Measurements from ENCODE around the gene ZNF507. TPM values are rescaled to one million over a fixed set of nuclear protein-coding genes. Genes with fewer than 3 reads are reported as not detected.

Gene ZNF507
- total RNA-seq, 1 donor from 2014 or later: 14.7 TPM

- Histone ChIP-seq H3K9ac (ENCODE audit: low read length) (no peak overlapping the region), H3K27me3 (ENCODE audit: insufficient read depth, low read length) (no peaks in the 10 kb centered on the region), H2AFZ (ENCODE audit: low read depth, low read length) (no peak overlapping the region), H3K9me3 (ENCODE audit: insufficient read depth, low read depth, low read length) (no peaks in the 10 kb centered on the region), H3K4me3 (ENCODE audit: insufficient read depth, low read depth, low read length) (no peak overlapping the region), H3K4me1 (ENCODE audit: insufficient read depth, low read length) (peaks cover 28% of the 10 kb centered on the region), H3K27ac (ENCODE audit: low read depth, low read length) (no peak overlapping the region), H3K4me2 (ENCODE audit: low read length) (peak overlapping the region; percentile 52), H4K20me1 (ENCODE audit: insufficient read depth, low read length) (peaks cover 53% of the 10 kb centered on the region), H3K36me3 (ENCODE audit: insufficient read depth, low read length) (peaks cover 24% of the 10 kb centered on the region), H3K79me2 (ENCODE audit: insufficient read depth, low read length) (peaks cover 72% of the 10 kb centered on the region)
- Mint-ChIP-seq H3K4me1 (ENCODE audit: low read depth, unreplicated experiment) (peaks cover 22% of the 10 kb centered on the region), H3K4me3 (ENCODE audit: unreplicated experiment) (no peak overlapping the region), H3K9me3 (ENCODE audit: unreplicated experiment) (no peaks in the 10 kb centered on the region), H3K27me3 (ENCODE audit: low read depth, unreplicated experiment) (no peaks in the 10 kb centered on the region), H3K36me3 (ENCODE audit: low read depth, unreplicated experiment) (peaks cover 21% of the 10 kb centered on the region), H3K27ac (ENCODE audit: unreplicated experiment) (no peak overlapping the region)
- FAIRE-seq (no peak), DNase-seq (ENCODE audit: low read depth) (no peak)
- no peak for TF ChIP-seq CTCF (IDR thresholded peaks at IDR 0.05; ENCODE audit: insufficient read depth, low read depth, low read length)
- TF ChIP-seq EZH2 (IDR thresholded peaks at IDR 0.05; ENCODE audit: insufficient read depth, low read length): no peak
Observed at GRCh38 chr19:32350987-32351348, 5.6 kb downstream of the ZNF507 start.

GRCh38 chr19:32352241-32352630, 6.8 kb downstream of the ZNF507 start:
- Histone ChIP-seq H3K79me2 (ENCODE audit: insufficient read depth, low read length) (peaks cover 60% of the 10 kb centered on the region), H3K9ac (ENCODE audit: low read length) (no peak overlapping the region), H3K27ac (ENCODE audit: low read depth, low read length) (no peak overlapping the region), H3K27me3 (ENCODE audit: insufficient read depth, low read length) (no peaks in the 10 kb centered on the region), H3K9me3 (ENCODE audit: insufficient read depth, low read depth, low read length) (no peaks in the 10 kb centered on the region), H3K4me2 (ENCODE audit: low read length) (peak overlapping the region; percentile 70), H3K4me1 (ENCODE audit: insufficient read depth, low read length) (peaks cover 20% of the 10 kb centered on the region), H4K20me1 (ENCODE audit: insufficient read depth, low read length) (peaks cover 63% of the 10 kb centered on the region), H2AFZ (ENCODE audit: low read depth, low read length) (no peak overlapping the region), H3K36me3 (ENCODE audit: insufficient read depth, low read length) (peaks cover 33% of the 10 kb centered on the region), H3K4me3 (ENCODE audit: insufficient read depth, low read depth, low read length) (no peak overlapping the region)
- Mint-ChIP-seq H3K4me1 (ENCODE audit: low read depth, unreplicated experiment) (peaks cover 20% of the 10 kb centered on the region), H3K27ac (ENCODE audit: unreplicated experiment) (no peak overlapping the region), H3K4me3 (ENCODE audit: unreplicated experiment) (no peak overlapping the region), H3K27me3 (ENCODE audit: low read depth, unreplicated experiment) (no peaks in the 10 kb centered on the region), H3K9me3 (ENCODE audit: unreplicated experiment) (no peaks in the 10 kb centered on the region), H3K36me3 (ENCODE audit: low read depth, unreplicated experiment) (peaks cover 24% of the 10 kb centered on the region)
- DNase-seq (ENCODE audit: low read depth) (peak; percentile 22), FAIRE-seq (no peak)
- TF ChIP-seq CTCF (IDR thresholded peaks at IDR 0.05; ENCODE audit: insufficient read depth, low read depth, low read length) (no peak), EZH2 (IDR thresholded peaks at IDR 0.05; ENCODE audit: insufficient read depth, low read length) (no peak)

- H3K36me3 ChIP-seq (ENCODE audit: insufficient read depth, low read length): peaks cover 52% of the 10 kb centered on the region
- Mint-ChIP-seq H3K27me3 (ENCODE audit: low read depth, unreplicated experiment) (no peaks in the 10 kb centered on the region), H3K4me3 (ENCODE audit: unreplicated experiment) (no peak overlapping the region), H3K4me1 (ENCODE audit: low read depth, unreplicated experiment) (peaks cover 19% of the 10 kb centered on the region), H3K27ac (ENCODE audit: unreplicated experiment) (no peak overlapping the region), H3K9me3 (ENCODE audit: unreplicated experiment) (no peaks in the 10 kb centered on the region), H3K36me3 (ENCODE audit: low read depth, unreplicated experiment) (peaks cover 24% of the 10 kb centered on the region)
- peaks cover 44% of the 10 kb centered on the region for H3K79me2 ChIP-seq (ENCODE audit: insufficient read depth, low read length)
- FAIRE-seq (no peak), DNase-seq (ENCODE audit: low read depth) (no peak)
- H3K9ac ChIP-seq (ENCODE audit: low read length): no peak overlapping the region
- H3K27ac ChIP-seq (ENCODE audit: low read depth, low read length): no peak overlapping the region
- H3K9me3 ChIP-seq (ENCODE audit: insufficient read depth, low read depth, low read length): no peaks in the 10 kb centered on the region
- no peak overlapping the region for H3K4me2 ChIP-seq (ENCODE audit: low read length)
- TF ChIP-seq EZH2 (IDR thresholded peaks at IDR 0.05; ENCODE audit: insufficient read depth, low read length) (no peak), CTCF (IDR thresholded peaks at IDR 0.05; ENCODE audit: insufficient read depth, low read depth, low read length) (no peak)
- no peak overlapping the region for H3K4me3 ChIP-seq (ENCODE audit: insufficient read depth, low read depth, low read length)
- H3K27me3 ChIP-seq (ENCODE audit: insufficient read depth, low read length): no peaks in the 10 kb centered on the region
- no peak overlapping the region for H2AFZ ChIP-seq (ENCODE audit: low read depth, low read length)
- H3K4me1 ChIP-seq (ENCODE audit: insufficient read depth, low read length): peaks cover 20% of the 10 kb centered on the region
- H4K20me1 ChIP-seq (ENCODE audit: insufficient read depth, low read length): peaks cover 74% of the 10 kb centered on the region
Observed at GRCh38 chr19:32354345-32354744, 8.9 kb downstream of the ZNF507 start.

Measured in astrocyte (in vitro differentiated cells and primary cell).